Measurements from ENCODE around the gene SHISAL1. TPM values are rescaled to one million over a fixed set of nuclear protein-coding genes. Genes with fewer than 3 reads are reported as not detected.
"Not testable (repeated sequence)": the region's sequence is repeated elsewhere in the genome, so short reads cannot be mapped to it uniquely, and the experiment has no call there.

The SHISAL1 gene
- total RNA-seq, 2 experiments from 2014 or later: not detected

DNA sequence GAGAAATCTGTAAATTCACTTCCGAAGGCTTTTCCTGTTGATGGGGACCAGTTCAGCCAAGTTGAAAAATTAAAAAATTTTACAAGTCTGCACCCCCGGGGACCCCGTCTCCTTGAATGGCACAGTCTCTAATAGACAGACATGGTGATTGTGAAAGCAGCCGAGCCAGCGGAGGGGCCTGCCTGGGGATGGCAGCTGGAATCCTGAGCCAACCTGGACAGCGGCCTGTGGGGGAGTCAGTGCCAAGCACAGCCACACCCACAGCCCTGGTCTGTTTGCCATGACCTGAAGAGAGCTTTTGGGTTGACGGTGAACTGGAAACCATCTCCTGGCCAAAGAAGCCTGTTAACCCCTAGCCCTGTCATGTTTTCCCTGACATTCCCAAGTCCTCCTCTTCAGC, 67.3 kb downstream of the SHISAL1 start:
- peaks cover 23% of the 10 kb centered on the region for H3K27me3 Mint-ChIP-seq
- POLR2A ChIA-PET: no interaction called here
- H3K4me1 Mint-ChIP-seq: no peaks in the 10 kb centered on the region
- no peaks in the 10 kb centered on the region for H3K36me3 Mint-ChIP-seq
- no peak overlapping the region for H3K27ac Mint-ChIP-seq
- DNase-seq (peak; percentile 14), ATAC-seq (ENCODE audit: low read depth) (no peak)
- H3K4me3 Mint-ChIP-seq: no peak overlapping the region
- peaks cover 8% of the 10 kb centered on the region for H3K9me3 Mint-ChIP-seq

DNA sequence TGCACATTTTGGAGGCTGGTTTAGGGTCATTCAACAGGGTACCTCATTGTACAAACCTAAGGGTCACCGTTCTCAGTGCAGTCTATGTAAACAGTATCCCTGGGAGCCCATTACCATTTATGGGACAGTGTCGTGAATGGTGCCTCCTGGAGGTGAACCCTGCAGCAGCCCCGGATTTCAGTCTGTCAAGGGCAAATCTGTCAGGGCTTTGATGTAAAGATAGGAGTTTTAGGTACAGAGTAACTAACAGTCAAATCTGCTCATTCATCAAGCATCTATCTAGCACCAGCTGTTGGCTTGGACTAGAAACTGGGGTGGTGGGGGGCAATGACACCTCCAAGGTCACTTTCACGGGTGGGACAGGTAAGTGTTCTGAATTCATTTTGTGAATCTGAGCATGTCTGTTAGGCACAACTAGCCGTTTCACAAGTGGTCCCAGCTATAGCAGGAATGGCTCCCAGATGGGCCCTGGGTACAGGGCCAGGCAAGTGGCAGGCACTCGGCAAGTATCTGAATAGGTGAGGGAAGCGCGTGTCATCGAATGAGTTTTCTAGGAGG, 68.4 kb downstream of the SHISAL1 start:
- ATAC-seq (ENCODE audit: low read depth) (no peak), DNase-seq (peak; percentile 4)
- POLR2A ChIA-PET: interaction anchor here (0.5 kb wide), 1 partner anchor 814 kb away, joined by 4 read pairs; no protein-coding TSS in a partner anchor
- Mint-ChIP-seq H3K4me3 (no peak overlapping the region), H3K4me1 (no peaks in the 10 kb centered on the region), H3K9me3 (no peaks in the 10 kb centered on the region), H3K36me3 (no peaks in the 10 kb centered on the region), H3K27ac (no peak overlapping the region), H3K27me3 (peaks cover 25% of the 10 kb centered on the region)

DNA sequence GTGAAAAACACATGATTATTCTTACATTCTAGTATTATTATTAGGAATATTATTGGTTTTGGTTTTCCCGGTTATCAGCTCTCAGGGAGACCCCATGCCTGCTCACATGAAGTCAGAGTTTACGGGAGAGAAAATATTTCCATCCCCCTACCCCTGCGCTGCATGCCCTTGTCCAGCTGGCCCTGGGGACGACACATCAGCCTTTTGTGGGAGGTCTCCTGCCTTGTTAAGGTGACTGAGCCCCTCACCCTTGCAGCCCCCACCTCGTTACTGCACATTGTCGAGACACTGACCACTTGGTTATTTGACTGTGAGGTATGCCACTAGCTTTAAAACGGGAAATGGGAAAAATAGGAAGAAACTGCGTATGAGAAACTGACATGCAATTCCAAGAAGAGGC, 69.0 kb downstream of the SHISAL1 start:
- Mint-ChIP-seq H3K27me3 (peaks cover 30% of the 10 kb centered on the region), H3K36me3 (no peaks in the 10 kb centered on the region), H3K4me3 (no peak overlapping the region), H3K4me1 (no peaks in the 10 kb centered on the region), H3K27ac (no peak overlapping the region), H3K9me3 (no peaks in the 10 kb centered on the region)
- ATAC-seq (ENCODE audit: low read depth) (no peak), DNase-seq (peak; percentile 16)
- POLR2A ChIA-PET: interaction anchor here (0.5 kb wide), 1 partner anchor 813 kb away, joined by 4 read pairs; no protein-coding TSS in a partner anchor

DNA sequence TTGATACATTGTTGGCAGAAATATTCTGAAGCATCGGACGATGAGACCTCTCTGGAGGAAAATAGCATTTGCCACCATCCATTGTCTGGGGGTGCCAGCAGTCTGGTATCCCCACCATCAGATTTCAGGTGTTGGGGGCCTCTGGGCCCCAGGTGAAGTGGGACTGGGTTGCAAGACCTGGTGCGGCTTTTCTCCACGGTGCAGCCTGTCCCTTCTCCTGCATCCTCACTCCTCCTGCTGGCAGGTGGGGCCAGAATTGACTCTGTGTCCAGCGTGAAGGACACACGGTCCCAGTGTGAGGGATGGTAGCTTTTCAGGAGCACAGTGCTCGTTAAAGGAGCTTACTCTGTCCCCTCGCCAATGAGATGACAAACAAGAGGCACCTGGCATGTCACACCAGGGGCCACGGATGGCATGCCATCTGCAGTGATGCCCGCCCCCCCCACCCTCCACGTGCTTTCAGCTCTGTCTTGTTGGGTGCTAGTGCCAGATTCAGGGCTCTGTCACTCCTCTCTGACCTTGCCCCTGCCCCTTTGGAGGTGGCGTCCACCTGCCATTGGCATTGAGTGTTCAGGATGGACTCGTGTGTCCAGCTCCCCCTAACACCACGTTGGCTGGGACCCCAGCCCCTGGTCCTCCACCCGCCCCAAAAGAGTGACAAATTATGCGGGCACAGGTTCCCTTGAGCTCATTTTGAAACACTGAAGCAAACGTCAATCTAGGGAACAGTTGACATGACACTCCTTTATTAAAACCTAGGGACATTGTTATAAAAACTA, 69.6 kb downstream of the SHISAL1 start:
- POLR2A ChIA-PET: no interaction called here
- H3K27me3 Mint-ChIP-seq: peaks cover 37% of the 10 kb centered on the region

DNA sequence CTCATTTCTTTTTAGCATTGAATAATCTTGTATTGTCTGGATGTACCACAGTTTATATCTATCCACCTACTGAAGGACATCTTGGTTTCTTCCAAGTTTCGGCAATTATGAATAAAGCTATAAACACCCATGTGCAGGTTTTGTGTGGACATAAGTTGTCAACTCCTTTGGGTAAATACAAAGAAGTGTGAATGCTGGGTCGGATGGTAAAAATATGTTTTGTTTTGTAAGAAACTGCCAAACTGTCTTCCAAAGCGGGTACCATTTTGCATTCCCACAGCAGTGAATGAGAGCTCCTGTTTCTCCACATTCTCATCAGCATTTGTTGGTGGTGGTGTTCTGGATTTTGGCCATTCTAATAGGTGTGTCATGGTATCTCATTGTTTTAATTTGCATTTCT, 71.6 kb downstream of the SHISAL1 start:
- H3K9me3 Mint-ChIP-seq; H3K4me1 Mint-ChIP-seq; H3K36me3 Mint-ChIP-seq; H3K4me3 Mint-ChIP-seq; ATAC-seq (ENCODE audit: low read depth); H3K27ac Mint-ChIP-seq; DNase-seq: not testable (repeated sequence)
- peaks cover 43% of the 10 kb centered on the region for H3K27me3 Mint-ChIP-seq
- POLR2A ChIA-PET: interaction anchor here (0.7 kb wide), 1 partner anchor 9 kb away, joined by 3 read pairs; no protein-coding TSS in a partner anchor

More for the DNA sequence above, 69.6 kb downstream of the SHISAL1 start:
- Mint-ChIP-seq H3K9me3 (no peaks in the 10 kb centered on the region), H3K4me3 (no peak overlapping the region), H3K36me3 (no peaks in the 10 kb centered on the region), H3K27ac (no peak overlapping the region), H3K4me1 (no peaks in the 10 kb centered on the region)
- peak; percentile 5 for DNase-seq
- ATAC-seq (ENCODE audit: low read depth): no peak

DNA sequence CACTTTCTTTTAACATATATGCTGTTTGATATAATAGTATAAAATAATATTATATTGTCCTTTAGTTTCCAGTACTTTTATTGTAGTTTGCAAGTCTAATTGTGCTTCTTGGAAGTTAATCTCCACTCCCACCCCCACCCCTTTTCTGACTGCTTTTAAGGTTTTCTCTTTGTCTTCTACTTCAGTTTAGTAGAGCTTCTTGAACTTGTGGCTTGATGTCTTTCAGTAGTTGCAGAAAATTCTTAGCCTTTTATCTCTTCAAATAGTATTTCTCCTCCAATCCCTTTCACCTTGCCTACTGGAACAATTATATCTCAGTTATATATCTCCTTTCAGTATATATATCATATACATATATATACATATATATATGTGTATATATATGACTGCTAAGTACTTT, 75.5 kb downstream of the SHISAL1 start:
- Mint-ChIP-seq H3K9me3 (no peaks in the 10 kb centered on the region), H3K4me1 (no peaks in the 10 kb centered on the region), H3K4me3 (no peak overlapping the region), H3K27ac (no peak overlapping the region), H3K36me3 (no peaks in the 10 kb centered on the region), H3K27me3 (peaks cover 41% of the 10 kb centered on the region)
- ATAC-seq (ENCODE audit: low read depth) (no peak), DNase-seq (no peak)
- POLR2A ChIA-PET: no interaction called here

DNA sequence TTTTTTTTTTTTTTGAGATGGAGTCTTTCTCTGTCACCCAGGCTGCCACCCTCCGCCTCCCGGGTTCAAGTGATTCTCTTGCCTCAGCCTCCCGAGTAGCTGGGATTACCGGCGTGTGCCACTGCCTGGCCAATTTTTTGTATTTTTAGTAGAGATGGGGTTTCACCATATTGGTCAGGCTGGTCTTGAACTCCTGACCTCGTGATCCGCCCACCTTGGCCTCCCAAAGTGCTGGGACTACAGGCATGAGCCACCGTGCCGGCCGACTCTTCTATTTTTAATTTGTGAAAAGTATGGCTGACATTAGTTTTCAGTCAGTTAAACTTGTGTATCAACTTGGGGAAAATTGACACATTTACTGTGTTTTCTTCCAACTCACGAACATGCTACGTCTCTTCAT, 78.4 kb downstream of the SHISAL1 start:
- ATAC-seq (ENCODE audit: low read depth); H3K9me3 Mint-ChIP-seq; H3K4me1 Mint-ChIP-seq; POLR2A ChIA-PET; H3K27ac Mint-ChIP-seq; DNase-seq; H3K4me3 Mint-ChIP-seq; H3K36me3 Mint-ChIP-seq: not testable (repeated sequence)
- H3K27me3 Mint-ChIP-seq: peaks cover 26% of the 10 kb centered on the region

DNA sequence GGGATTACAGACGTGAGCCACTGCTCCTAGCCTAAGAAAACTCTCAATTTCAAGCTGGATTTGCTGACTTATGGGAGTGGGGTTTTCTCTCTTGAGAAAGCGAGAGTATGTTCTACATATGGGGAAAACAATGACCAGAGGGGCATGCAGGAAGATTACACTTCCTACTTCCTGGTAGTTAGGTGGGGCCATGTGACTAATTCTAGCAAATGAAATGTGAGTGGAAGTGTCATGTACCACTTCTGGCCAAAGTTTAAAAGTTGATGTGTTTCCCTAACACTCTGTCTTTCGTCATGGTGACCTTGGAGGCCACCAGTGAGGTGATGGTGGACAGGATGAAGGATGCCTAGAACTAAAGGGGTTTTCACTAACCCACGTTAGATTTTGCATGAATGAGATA, 81.5 kb downstream of the SHISAL1 start:
- POLR2A ChIA-PET: no interaction called here
- Mint-ChIP-seq H3K27ac (no peak overlapping the region), H3K27me3 (peaks cover 9% of the 10 kb centered on the region), H3K4me1 (no peaks in the 10 kb centered on the region), H3K9me3 (peaks cover 5% of the 10 kb centered on the region), H3K4me3 (no peak overlapping the region), H3K36me3 (no peaks in the 10 kb centered on the region)
- ATAC-seq (ENCODE audit: low read depth) (no peak), DNase-seq (no peak)

DNA sequence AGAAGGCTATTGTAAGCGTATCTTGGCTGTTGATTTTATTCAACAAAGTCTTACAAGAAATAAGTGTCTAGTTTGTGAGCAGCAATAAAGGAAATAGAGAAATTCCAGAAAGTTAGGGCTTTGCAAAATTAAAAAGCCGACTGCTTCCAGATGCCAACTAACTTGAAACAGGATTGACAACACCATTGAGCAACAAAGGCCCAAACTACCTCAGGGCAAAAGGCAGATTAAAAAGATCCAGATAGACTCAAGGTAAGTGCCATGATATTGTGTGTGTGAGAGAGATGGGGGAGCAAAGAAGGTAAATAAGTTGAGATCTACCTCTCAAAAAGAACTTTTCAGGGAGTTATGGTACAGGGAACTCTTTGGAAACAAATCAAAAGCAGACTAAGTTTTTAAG, 82.9 kb downstream of the SHISAL1 start:
- no peak overlapping the region for H3K4me3 Mint-ChIP-seq
- DNase-seq (no peak), ATAC-seq (ENCODE audit: low read depth) (no peak)
- no peaks in the 10 kb centered on the region for H3K36me3 Mint-ChIP-seq
- H3K9me3 Mint-ChIP-seq: peaks cover 5% of the 10 kb centered on the region
- H3K4me1 Mint-ChIP-seq: no peaks in the 10 kb centered on the region
- no peak overlapping the region for H3K27ac Mint-ChIP-seq
- H3K27me3 Mint-ChIP-seq: peaks cover 15% of the 10 kb centered on the region
- POLR2A ChIA-PET: no interaction called here

DNA sequence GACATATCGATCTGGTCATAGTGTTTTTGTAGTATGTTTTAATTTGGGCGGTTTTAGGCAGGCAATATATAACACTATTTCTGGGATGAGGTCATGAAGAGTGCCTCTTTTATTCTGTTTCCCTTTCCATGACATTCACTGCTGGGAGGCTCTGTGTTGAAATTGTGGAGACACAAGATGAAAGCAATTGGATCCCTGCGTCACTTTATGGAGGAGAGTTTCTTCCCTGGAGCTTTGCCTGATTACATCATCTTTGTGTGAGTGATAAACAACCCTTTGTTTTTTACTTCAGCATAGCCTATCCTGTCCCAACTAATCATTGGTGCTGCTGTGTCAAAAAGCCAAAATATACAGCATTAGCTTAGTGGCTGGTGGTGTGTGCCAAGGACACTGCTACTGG, 83.4 kb downstream of the SHISAL1 start:
- no peaks in the 10 kb centered on the region for H3K4me1 Mint-ChIP-seq
- H3K4me3 Mint-ChIP-seq: no peak overlapping the region
- H3K36me3 Mint-ChIP-seq: no peaks in the 10 kb centered on the region
- H3K27me3 Mint-ChIP-seq: peaks cover 16% of the 10 kb centered on the region
- DNase-seq (no peak), ATAC-seq (ENCODE audit: low read depth) (no peak)
- no peak overlapping the region for H3K27ac Mint-ChIP-seq
- POLR2A ChIA-PET: no interaction called here
- H3K9me3 Mint-ChIP-seq: peaks cover 5% of the 10 kb centered on the region

DNA sequence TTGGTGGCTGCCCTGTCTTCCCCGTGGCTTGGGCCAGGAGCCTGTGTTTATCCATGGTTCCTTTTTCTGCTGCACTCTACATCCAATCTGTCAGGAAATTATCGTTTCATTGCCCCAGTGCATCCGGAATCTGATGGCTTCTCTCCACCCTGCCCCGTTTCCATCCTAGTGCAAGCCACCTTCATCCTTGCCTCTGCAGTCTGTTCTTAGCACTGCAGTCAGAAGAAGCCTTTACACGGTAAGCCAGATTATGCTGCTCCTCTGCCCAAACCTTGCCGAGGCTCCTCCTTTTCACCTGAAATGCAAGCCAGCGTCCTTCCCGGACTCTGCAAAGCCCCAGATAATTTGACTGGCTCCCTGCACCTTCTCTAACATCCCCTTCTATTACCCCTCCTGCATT, 86.9 kb downstream of the SHISAL1 start:
- POLR2A ChIA-PET: no interaction called here
- no peak overlapping the region for H3K4me3 Mint-ChIP-seq
- H3K27ac Mint-ChIP-seq: no peak overlapping the region

DNA sequence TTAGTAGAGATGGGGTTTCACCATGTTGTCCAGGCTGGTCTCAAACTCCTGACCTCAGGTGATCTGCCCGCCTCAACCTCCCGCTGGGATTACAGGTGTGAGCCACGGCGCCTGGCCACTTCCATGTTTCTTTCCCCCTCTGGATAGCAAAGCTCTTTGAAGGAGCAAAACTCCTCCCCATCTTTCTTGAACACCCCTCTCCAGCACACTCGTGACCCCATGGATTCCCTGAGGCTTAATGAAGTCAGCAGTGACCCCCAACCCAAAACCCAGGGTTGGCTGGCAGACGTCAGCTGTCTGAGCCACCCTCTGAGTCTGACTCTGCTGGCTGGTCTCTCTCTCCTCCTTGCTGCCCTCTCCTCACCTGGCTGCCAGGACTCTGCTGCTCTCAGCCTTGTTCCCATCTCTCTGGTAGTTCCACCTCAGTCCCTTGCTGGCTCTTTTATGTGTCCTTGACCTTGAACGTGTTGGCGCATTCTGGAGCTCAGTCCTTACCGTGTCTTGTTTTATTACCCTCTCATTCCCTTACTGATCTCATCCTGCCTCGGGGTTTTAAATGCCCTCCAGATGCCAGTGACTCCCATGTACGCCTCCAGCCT, 87.6 kb downstream of the SHISAL1 start:
- POLR2A ChIA-PET: no interaction called here
- H3K36me3 Mint-ChIP-seq: no peaks in the 10 kb centered on the region
- peak; percentile 12 for DNase-seq
- no peak overlapping the region for H3K27ac Mint-ChIP-seq
- H3K4me3 Mint-ChIP-seq: no peak overlapping the region
- H3K9me3 Mint-ChIP-seq: peaks cover 3% of the 10 kb centered on the region
- H3K27me3 Mint-ChIP-seq: peaks cover 14% of the 10 kb centered on the region
- no peaks in the 10 kb centered on the region for H3K4me1 Mint-ChIP-seq
- ATAC-seq (ENCODE audit: low read depth): no peak

More for the DNA sequence above, 86.9 kb downstream of the SHISAL1 start:
- Mint-ChIP-seq H3K9me3 (peaks cover 3% of the 10 kb centered on the region), H3K4me1 (no peaks in the 10 kb centered on the region), H3K27me3 (peaks cover 14% of the 10 kb centered on the region), H3K36me3 (no peaks in the 10 kb centered on the region)
- ATAC-seq (ENCODE audit: low read depth) (no peak), DNase-seq (no peak)

DNA sequence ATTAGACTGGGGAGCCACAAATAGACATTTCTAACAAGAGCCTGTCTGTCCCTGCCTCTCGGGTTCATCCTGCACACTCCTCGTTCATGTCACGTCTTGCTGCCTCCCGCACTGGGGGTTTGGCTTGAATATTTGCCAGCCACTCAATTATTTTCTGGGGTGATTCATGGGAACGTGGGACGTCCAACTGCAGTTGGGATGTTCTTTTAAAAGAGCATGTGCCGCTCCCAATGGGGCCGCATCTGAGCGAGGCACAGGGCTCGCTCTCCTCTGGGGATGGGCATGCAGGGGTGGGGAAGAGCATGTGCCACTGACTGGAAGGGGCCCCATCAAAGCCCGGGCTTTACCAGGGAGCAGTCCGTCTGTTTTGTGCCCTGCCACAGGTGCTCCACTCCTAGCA, 88.6 kb downstream of the SHISAL1 start:
- Mint-ChIP-seq H3K9me3 (peaks cover under 1% of the 10 kb centered on the region), H3K27ac (no peak overlapping the region), H3K4me1 (no peaks in the 10 kb centered on the region), H3K36me3 (no peaks in the 10 kb centered on the region), H3K4me3 (no peak overlapping the region), H3K27me3 (peaks cover 9% of the 10 kb centered on the region)
- DNase-seq: peak; percentile 8
- POLR2A ChIA-PET: no interaction called here
- ATAC-seq (ENCODE audit: low read depth): no peak

Data from activated naive CD8-positive, alpha-beta T cell treated with anti-CD3 and anti-CD28 coated beads, Interleukin-2, amount 10 ng/mL, durations not matched to agents 7 days and 5 days (primary cell).